Fibroblast of mammary gland (primary cell): Measurements from ENCODE around the gene HRG.

ENCODE experiments used
- DNase-seq: peaks from one replicate; pipeline ENCODE4 v3.0.0-alpha.2; 2010; ENCODE audit warnings: low read depth
- H3K4me3 ChIP-seq: 2 replicates; pipeline ENCODE4 v1.5.1; 2011; ENCODE audit warnings: low read depth, mild to moderate bottlenecking, low read length, moderate library complexity; ENCODE audit not compliant: control insufficient read depth
- TF ChIP-seq, protein P1 (sequence below): conservative IDR thresholded peaks from 2 replicates; pipeline ENCODE4 v1.5.1; 2011; ENCODE audit warnings: low read depth, low read length, inconsistent platforms; ENCODE audit not compliant: control insufficient read depth, insufficient read depth

The HRG gene

GRCh38 chr3:186722457-186722856 is 56.6 kb downstream of the HRG start:
- DNase-seq = peak; percentile 5
- no peak overlapping the region for H3K4me3 ChIP-seq

DNA sequence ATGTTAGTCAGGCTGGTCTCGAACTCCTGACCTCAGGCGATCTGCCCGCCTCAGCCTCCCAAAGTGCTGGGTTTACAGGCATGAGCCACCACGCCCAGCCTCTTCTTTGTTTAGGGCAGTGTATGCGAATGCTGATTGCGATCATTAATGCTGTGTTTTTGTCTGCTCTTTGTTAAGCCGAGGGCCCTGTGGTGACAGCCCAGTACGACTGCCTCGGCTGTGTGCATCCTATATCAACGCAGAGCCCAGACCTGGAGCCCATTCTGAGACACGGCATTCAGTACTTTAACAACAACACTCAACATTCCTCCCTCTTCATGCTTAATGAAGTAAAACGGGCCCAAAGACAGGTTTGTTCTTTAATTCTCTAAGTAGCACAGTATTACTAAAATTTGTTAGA is 59.1 kb downstream of the HRG start:
- H3K4me3 ChIP-seq = no peak overlapping the region
- TF ChIP-seq, protein P1, sequence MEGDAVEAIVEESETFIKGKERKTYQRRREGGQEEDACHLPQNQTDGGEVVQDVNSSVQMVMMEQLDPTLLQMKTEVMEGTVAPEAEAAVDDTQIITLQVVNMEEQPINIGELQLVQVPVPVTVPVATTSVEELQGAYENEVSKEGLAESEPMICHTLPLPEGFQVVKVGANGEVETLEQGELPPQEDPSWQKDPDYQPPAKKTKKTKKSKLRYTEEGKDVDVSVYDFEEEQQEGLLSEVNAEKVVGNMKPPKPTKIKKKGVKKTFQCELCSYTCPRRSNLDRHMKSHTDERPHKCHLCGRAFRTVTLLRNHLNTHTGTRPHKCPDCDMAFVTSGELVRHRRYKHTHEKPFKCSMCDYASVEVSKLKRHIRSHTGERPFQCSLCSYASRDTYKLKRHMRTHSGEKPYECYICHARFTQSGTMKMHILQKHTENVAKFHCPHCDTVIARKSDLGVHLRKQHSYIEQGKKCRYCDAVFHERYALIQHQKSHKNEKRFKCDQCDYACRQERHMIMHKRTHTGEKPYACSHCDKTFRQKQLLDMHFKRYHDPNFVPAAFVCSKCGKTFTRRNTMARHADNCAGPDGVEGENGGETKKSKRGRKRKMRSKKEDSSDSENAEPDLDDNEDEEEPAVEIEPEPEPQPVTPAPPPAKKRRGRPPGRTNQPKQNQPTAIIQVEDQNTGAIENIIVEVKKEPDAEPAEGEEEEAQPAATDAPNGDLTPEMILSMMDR = no peak
- DNase-seq = no peak

More at GRCh38 chr3:186722457-186722856, 56.6 kb downstream of the HRG start:
- TF ChIP-seq, protein P1 = peak; percentile 27
